Loucy (cell line): ENCODE data around the gene STAB2.

ENCODE experiments used
- H2AFZ ChIP-seq: fragments of 200-600 bp; sonication (generic); 2 replicates; pipeline ENCODE4 v1.6.0; 2016; ENCODE audit warnings: antibody characterized with exemption, mild to moderate bottlenecking, low read length, moderate library complexity
- H3F3A ChIP-seq: fragments of 200-600 bp; 2 replicates; pipeline ENCODE4 v1.6.0; 2016; ENCODE audit warnings: antibody characterized with exemption, low read depth, mild to moderate bottlenecking
- H3K27me3 ChIP-seq: fragments of 200-600 bp; sonication (generic); 2 replicates; pipeline ENCODE4 v1.6.1; 2014; ENCODE audit warnings: low read length, mild to moderate bottlenecking; ENCODE audit not compliant: insufficient read depth, poor library complexity, severe bottlenecking
- H3K36me3 ChIP-seq: fragments of 200-600 bp; sonication (generic); 2 replicates; pipeline ENCODE4 v1.6.1; 2016; ENCODE audit warnings: low read length; ENCODE audit not compliant: insufficient read depth
- H3K4me1 ChIP-seq: fragments of 200-600 bp; sonication (generic); 2 replicates; pipeline ENCODE4 v1.5.1; 2014; ENCODE audit warnings: low read length, mild to moderate bottlenecking; ENCODE audit not compliant: insufficient read depth, poor library complexity, severe bottlenecking
- H3K4me2 ChIP-seq: fragments of 200-600 bp; sonication (generic); 2 replicates; pipeline ENCODE4 v1.6.0; 2014; ENCODE audit warnings: antibody characterized with exemption, low read length, low read depth, mild to moderate bottlenecking; ENCODE audit not compliant: poor library complexity, severe bottlenecking
- H3K4me3 ChIP-seq: fragments of 200-600 bp; sonication (generic); 2 replicates; pipeline ENCODE4 v1.5.1; 2014; ENCODE audit warnings: low read length, mild to moderate bottlenecking, mixed read lengths; ENCODE audit not compliant: poor library complexity, severe bottlenecking
- H3K79me2 ChIP-seq: fragments of 200-600 bp; sonication (generic); 2 replicates; pipeline ENCODE4 v1.6.1; 2014; ENCODE audit warnings: low read length; ENCODE audit not compliant: insufficient read depth
- H3K9ac ChIP-seq: fragments of 200-600 bp; sonication (generic); 2 replicates; pipeline ENCODE4 v1.6.0; 2014; ENCODE audit warnings: mild to moderate bottlenecking, low read depth, low read length, moderate library complexity; ENCODE audit not compliant: poor library complexity, severe bottlenecking
- H3K9me2 ChIP-seq: fragments of 200-600 bp; sonication (generic); replicated peaks from 2 replicates; pipeline ENCODE4 v1.6.1; 2016; ENCODE audit warnings: low read depth, low read length, mixed read lengths
- H3K9me3 ChIP-seq: fragments of 200-600 bp; sonication (generic); 2 replicates; pipeline ENCODE4 v1.6.1; 2014; ENCODE audit warnings: mild to moderate bottlenecking, antibody characterized with exemption, low read length, low read depth; ENCODE audit not compliant: insufficient read depth
- H4K20me1 ChIP-seq: fragments of 200-600 bp; sonication (generic); 2 replicates; pipeline ENCODE4 v1.6.0; 2014; ENCODE audit warnings: antibody characterized with exemption, low read length, mild to moderate bottlenecking; ENCODE audit not compliant: insufficient read depth, poor library complexity, severe bottlenecking
- CTCF ChIP-seq: fragments of 200-600 bp; sonication (generic); conservative IDR thresholded peaks from 2 replicates; pipeline ENCODE4 v1.5.1; 2014; ENCODE audit warnings: mild to moderate bottlenecking, antibody characterized with exemption, low read length
- EZH2phosphoT487 ChIP-seq: fragments of 200-600 bp; IDR thresholded peaks from 2 replicates; pipeline ENCODE4 v1.6.1; 2018; ENCODE audit warnings: antibody characterized with exemption, mild to moderate bottlenecking, moderate library complexity, borderline replicate concordance

Gene STAB2

GRCh38 chr12:103590271-103590670 lies 3.2 kb downstream of the STAB2 start:
- H3K4me2 ChIP-seq, result no peak overlapping the region
- H3K9me2 ChIP-seq, result no peaks in the 10 kb centered on the region
- H3K9me3 ChIP-seq, result no peaks in the 10 kb centered on the region
- H4K20me1 ChIP-seq, result no peaks in the 10 kb centered on the region
- no peak overlapping the region for H2AFZ ChIP-seq
- H3K79me2 ChIP-seq, result no peaks in the 10 kb centered on the region
- H3K9ac ChIP-seq, result no peak overlapping the region
- H3F3A ChIP-seq, result no peaks in the 10 kb centered on the region
- no peaks in the 10 kb centered on the region for H3K36me3 ChIP-seq
- TF ChIP-seq CTCF, result no peak
- no peak for TF ChIP-seq EZH2phosphoT487
- H3K27me3 ChIP-seq, result no peaks in the 10 kb centered on the region
- H3K4me1 ChIP-seq, result no peaks in the 10 kb centered on the region
- no peak overlapping the region for H3K4me3 ChIP-seq

DNA sequence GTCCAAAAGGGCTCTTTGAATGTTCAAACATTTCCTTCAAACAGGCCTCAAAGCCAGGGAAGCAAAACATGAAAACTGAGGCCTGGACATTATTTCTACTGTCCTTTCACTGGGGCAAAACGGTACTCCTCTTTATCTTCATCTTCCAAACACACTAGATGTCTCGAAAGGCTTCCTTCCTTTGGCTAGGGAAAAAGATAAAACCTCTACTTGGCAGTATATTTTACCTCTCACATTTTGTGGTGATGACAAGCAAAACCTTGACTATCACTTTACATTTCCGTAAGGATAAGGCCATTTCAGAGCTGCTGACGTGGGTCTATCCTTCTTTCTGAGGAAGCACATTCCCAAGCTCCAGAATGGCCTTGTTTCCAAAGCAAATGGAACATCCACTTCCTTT lies 9.9 kb downstream of the STAB2 start:
- no peaks in the 10 kb centered on the region for H3K4me1 ChIP-seq
- H3K27me3 ChIP-seq, result no peaks in the 10 kb centered on the region
- no peaks in the 10 kb centered on the region for H4K20me1 ChIP-seq
- H3K9ac ChIP-seq, result no peak overlapping the region
- no peaks in the 10 kb centered on the region for H3K9me3 ChIP-seq
- H3K79me2 ChIP-seq, result no peaks in the 10 kb centered on the region
- H2AFZ ChIP-seq, result no peak overlapping the region
- H3K4me3 ChIP-seq, result no peak overlapping the region
- no peaks in the 10 kb centered on the region for H3K36me3 ChIP-seq
- no peaks in the 10 kb centered on the region for H3K9me2 ChIP-seq
- no peak overlapping the region for H3K4me2 ChIP-seq
- no peaks in the 10 kb centered on the region for H3F3A ChIP-seq
- TF ChIP-seq CTCF (no peak), EZH2phosphoT487 (no peak)

DNA sequence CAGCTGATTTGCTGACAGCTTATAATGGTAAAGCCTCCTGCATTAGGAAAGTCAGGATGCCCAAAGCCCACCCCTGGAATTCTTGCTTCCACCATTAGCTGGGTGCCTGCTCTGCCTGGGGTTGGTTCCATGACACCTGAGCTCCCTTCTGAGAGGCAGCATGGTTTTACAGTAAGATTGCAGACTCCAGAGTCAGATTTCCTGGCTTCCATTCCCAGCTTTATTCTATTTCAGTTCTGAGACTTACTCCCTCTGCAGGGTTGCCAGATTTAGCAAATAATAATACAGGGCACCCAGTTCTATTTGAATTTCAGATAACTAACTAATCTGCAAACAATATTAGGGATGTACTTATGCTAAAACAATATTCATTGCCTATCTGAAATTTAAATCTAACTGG lies 12.2 kb downstream of the STAB2 start:
- TF ChIP-seq EZH2phosphoT487 (no peak), CTCF (no peak)
- no peak overlapping the region for H2AFZ ChIP-seq
- no peaks in the 10 kb centered on the region for H3K4me1 ChIP-seq
- H3K79me2 ChIP-seq, result no peaks in the 10 kb centered on the region
- H3K4me2 ChIP-seq, result no peak overlapping the region
- no peak overlapping the region for H3K9ac ChIP-seq
- no peaks in the 10 kb centered on the region for H3F3A ChIP-seq
- no peaks in the 10 kb centered on the region for H3K9me2 ChIP-seq
- H3K4me3 ChIP-seq, result no peak overlapping the region
- no peaks in the 10 kb centered on the region for H3K9me3 ChIP-seq
- no peaks in the 10 kb centered on the region for H3K27me3 ChIP-seq
- no peaks in the 10 kb centered on the region for H3K36me3 ChIP-seq
- no peaks in the 10 kb centered on the region for H4K20me1 ChIP-seq
